GDM1 (cell line): ENCODE measurements around the gene SYF2.
"Not testable (repeated sequence)": the region's sequence is repeated elsewhere in the genome, so short reads cannot be mapped to it uniquely, and the experiment has no call there.

Experiments used
- DNase-seq: peaks from one replicate; lab custom pipeline; 2025; lab: John Stamatoyannopoulos, UW

SYF2 gene

DNA sequence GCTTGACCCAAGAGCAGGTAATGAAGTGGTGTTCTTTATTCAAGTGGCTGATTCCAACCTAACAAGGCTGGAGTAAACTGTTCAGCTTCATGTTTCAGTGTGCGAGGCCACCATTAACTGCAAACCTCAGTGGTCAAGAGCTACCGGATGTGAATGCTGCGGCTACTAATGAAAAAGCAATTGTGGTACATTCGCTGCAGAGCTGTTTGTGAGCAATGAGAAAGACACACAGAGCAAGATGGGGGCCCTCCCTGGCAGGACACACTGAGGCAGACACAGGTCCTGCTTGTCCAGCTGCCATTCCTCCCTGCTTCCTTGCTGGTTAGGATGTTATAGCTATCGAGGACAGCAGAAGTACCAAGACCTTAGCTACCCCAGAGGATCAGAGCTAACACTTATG lies 26.1 kb downstream of the SYF2 start:
- no peak for DNase-seq

DNA sequence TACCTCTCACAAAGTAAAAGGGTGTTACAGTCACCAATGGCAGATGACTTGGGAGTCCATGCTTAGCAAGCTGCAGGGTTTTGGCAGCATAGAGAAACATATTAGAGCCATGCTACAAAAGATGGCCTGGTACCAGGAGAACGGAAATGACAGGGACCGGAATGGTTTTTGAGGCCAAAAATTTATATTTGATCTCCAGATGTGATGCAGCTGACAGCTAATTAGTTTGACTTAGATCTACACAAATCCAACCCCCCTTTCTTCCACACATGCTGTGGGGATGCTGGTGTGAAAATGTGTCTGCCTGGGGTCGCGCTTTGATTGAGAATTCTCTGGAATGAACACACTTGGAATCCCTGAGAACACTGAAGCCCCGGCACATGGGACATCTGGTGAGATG lies 26.5 kb downstream of the SYF2 start:
- DNase-seq: no peak

DNA sequence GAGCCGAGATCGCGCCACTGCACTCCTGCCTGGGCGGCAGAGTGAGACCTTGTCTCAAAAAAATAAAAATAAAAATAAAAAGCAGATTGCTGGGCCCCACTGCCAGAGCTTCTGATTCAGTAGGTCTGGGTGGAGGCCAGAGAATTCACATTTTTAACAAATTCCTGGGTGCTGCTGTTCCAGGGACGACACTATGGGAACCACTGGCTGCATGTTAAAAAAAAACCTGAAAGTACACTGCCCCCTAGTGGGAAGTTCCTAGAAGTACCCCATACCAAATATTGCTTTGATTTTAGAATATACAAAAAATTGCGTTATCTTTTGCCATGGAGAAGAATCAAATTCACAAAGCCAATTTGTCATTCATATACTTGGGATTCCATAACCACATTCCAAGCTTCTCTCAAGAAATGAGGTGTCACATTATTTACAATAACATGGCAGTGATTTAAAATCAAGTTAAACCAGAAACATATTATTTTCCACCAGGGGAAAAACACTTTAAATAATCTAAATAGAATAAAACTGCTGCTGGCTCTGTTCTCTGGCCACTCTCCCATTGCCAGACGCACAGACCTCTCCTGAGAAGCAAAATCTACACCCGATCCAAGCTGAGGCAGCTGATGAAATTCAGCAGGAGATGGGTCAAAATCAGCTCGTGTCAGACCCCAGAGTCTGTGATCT lies 27.4 kb downstream of the SYF2 start:
- no peak for DNase-seq

DNA sequence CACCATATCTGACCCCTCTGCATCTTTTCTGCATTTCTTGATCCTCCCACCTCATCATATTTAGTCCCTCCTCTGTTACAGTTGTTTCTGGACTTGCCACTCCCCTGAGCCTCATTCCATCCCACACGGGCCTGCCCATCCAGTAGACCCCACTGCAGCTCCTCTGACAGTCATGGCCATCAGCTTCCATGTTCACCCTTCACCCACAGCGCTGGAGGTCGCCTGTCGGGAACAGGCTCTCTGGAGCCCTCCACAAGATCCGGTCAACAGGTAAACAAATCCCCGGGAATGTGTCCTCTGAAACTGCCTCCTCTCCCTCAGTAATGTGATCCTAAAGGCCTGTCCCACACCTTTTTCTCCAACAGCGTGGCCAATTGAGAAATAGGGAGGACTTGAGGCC lies 31.3 kb downstream of the SYF2 start:
- no peak for DNase-seq

DNA sequence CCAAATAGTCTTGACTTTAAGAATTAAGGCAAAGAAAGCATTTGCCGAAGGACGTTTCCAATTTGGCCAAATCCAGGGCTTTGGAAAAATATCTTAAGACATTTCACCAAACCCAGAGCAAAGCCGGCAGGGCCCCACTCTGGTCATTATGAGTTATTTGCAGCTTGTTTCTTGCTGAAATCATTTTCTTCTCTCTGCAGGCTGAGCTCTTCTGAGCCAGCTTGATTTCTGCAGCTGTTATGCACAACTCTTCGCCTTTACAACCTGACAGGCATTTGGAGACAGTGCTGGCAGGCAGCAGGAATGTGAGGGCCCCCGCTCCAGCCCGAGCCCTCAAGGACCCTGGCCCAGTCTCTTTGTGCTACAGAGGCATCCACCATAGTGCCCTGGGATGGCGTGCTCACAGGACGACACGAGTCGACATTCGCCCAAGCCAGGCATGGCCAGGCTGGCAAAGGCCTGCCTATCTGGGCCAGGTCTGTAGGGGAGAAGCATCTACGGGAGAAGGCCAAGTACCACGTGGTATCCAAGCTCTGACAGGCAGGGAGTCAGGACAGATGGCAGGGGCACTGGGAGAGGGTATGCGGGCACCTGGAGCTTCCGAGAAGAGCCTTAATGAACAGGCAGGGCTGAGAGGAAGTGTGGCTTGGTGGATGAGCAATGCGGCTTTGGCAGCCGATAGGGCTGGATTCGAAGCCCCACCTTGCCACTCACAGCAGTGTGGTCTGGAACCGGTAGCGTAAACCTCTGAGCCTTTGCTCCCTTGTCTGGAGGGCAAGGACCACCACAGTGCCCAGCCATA lies 32.3 kb downstream of the SYF2 start:
- DNase-seq: no peak

DNA sequence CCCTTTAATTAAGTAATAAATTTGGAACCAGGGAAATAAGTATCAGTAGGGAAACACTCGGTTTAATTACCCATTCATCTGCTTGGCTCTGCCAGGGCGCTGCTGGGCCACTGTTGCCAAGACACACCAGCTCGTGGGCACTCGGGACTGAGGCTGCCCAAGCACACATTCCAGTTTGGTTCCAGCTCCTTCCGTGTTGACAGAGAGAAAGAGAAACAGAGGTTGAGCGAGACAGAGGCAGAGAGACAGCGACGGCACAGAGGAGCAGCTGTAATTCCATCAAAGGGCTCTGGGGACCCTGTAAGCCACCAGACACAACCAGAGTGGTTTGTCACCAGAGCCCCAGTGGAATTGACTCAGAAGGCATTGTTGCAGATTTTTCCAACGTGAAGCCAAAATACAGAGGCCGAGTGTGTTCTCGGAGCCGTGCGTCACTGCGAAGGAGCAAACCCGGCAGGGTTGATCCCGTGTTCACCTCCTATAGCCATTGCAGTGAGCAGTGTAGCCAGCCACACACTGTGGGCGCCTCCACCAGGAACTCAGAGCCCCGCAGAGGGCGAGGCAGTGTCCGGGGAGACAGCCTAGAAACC lies 33.5 kb downstream of the SYF2 start:
- no peak for DNase-seq

DNA sequence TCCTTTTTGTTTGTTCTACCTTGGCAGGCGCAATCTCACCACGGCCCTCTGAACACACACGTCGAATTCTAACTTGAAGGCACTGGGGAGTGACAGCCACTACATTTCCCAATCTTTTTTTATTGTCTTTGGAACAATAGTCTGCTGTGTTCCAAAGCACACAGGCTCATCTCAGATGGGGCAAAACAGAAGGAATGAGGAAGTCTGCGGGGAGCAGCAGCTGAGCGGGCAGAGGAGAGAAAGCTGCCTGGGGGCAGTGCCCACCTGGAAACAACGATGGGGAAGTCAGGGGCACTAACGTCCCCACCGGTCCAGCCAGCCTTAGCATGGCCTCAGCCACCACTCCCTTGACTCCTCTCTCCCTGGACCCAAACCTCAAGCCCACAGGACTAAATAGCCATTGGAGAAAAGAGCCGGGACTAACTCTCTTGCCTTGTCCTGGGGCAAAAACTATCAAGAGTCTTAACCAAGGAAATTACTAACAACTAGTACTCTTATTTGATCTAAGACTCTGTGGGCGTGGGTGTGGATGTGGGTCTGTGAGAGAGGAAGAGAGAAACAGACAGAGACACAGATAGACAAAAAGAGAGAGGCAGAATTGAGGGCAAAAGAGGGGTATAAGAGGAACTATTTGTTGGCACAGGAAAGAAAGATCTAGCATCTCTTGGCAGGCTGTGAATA lies 34.2 kb downstream of the SYF2 start:
- no peak for DNase-seq

DNA sequence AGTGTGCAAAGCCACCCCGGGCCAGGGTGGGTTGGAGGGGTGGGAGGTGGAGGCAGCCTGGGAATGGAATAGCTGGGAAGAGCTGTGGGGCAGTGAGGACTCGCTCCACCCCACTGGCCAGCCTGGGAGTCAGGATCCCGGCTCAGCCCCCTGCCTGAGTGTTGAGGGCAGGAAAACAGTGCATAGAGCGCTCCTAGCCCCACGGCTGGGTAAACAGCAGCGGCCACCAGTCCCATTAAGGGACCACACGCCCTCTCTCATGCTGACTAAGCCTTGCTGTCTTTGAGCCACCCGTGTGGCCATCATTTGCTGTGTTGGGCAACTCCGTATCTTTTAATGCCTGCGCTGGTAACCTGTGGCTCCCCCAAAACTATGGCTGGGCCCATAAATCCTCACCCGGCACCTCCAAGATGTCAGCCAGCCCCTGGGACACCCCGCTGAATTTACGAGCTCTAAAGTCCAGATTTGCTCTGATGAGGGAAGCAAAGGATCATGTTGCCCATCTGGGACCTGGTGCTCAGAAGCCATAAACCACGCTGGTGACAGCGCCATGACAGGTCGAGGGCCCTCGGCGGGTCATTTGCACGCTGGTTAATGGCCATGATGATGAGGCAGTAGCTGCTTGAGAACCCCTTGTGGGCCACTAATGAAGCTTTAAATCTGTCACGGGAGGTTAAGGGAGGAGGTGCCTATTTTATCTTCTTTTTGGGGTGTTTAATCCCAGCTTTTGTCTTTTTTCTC lies 34.9 kb downstream of the SYF2 start:
- no peak for DNase-seq

DNA sequence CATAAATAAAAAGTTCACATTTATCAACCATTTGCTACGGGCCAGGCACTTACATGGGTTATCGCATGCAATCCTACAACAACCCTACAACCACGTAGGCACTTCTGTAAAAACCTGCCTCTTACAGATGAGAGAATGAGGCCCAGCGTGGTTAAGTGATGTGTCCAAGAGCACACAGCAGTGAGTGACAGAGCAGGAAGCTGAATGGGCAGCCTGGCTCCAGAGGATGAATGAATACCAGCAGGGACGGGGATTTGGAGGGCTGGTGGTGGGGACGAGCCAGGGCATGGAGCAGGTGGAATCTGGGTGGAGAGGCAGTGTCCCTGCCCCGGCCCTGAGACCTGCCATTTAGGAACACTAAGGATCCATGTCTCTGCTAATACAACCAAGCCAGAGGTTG lies 35.5 kb downstream of the SYF2 start:
- DNase-seq: no peak

DNA sequence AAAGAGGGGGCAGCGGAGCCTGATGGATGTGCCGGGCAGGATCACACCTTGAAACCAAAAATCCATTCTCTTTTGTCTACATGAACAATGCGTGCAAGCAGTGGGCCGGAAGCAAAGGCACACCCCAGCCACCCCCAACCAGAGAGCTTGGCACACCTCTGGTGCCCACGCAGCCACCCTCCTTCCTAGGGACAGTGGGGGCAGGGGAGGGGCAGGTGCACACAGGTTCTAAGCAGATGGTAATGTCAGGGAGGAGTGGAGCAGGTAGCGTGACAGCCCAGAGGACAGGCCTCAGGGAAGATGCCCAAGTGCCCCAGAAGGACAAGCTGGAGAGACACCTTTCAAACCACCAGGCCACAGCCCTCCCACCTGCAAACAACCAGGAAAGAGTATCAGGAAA lies 36.5 kb downstream of the SYF2 start:
- DNase-seq: no peak

DNA sequence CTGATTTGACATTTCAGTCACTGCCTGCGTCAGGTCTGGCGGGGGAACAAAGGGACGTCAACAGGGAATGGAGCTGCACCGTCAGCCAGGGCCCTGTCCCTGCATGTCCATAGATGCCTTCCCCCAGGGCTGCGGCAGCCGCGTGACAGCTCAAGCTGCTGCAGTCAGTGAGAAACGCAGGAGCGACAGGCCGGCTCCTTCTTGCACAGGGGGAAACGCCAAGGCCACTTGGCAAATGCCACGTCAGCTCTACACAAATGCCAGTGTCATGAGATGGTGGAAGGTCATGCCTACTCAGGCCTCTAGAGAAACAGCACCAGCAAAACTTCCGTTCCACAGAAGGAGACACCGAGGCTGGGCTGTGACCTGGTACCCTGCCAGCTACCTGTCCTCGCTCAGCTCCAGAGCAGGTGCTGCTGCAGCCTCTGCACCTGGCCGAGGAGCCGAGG lies 37.7 kb downstream of the SYF2 start:
- no peak for DNase-seq

DNA sequence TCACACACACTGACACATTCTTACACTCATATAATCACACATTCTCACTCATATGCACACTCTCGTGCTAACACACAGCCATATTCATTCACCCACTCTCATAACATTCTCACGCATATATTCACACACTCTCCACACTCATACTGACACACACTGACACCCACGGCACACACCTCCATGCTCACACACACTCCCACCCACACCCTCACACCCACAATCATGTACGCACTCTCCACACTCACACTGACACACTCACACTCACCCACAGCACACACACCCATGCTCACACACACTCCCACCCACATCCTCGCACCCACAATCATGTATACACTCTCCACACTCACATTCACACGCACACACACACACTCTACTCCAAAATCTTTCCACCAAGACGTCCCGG lies 38.2 kb downstream of the SYF2 start:
- DNase-seq: no peak

DNA sequence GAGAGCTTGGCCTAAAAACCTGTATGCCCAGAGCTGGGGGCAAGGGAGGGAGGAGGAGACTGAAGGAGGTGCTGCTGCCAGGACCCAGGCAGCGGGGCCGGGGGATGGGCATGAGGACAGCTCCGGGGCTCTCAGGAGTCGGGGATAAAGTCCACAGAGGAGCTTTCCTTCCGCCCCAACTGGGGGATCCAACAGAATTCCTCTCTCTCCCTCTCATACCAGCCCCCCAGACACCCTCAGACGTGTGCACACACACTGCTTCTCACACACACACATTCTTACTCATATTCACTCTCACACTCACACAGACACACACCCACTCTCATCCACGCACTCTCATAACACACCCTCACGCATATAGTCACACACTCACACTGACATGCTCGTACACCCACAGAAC lies 39.1 kb downstream of the SYF2 start:
- DNase-seq: no peak

DNA sequence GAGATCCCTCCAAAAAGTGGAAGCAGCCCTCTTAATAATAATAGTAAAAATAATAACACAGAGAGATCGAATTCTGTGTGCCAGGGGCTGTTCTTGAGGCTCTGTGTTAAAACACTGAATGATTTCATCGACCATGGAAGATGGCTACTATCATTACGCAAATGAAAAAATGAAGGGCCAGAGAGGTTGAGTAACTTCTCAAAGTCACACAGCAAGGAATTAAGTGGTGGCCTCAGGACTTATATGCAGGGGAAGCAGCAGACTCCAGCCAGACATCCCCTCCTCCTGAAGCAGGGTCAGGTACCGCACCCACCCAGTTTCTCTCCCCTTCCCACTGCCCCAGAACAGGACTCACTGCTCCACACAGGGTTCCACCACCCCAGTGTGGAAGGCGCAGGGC lies 40.1 kb downstream of the SYF2 start:
- DNase-seq: no peak

DNA sequence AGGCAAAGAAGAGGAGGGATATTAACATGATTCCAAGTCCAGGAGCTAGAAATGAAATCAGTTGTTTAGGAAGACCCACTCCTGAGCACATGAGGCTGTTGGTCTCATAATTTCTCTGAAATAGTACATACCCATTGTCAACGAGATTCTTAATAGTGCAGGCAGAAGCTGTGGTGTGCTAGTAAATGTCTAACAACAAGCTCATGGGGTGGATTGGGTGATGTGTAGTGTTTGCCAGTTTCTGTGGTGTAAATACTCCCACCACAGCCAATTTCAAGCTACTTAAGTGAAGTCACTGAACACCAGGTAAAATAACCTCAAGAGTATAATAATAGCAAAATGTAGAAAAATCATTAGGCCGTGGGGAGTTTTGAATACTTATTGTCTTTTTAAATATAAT lies 42.0 kb downstream of the SYF2 start:
- DNase-seq: no peak

DNA sequence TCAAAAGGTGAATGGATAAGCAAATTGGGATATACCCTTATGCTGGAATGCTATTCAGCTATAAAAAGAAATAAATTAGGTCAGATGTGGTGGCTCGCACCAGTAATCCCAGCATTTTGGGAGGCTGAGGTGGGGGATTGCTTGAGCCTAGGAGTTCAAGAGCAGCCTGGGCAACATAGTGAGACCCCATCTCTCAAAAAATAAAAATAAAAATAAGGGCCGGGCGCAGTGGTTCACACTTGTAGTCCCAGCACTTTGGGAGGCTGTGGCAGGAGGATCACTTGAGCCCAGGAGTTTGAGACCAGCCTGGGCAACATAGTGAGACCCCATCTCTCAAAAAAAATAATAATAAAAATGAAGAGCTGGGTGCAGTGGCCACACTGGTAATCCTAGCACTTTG lies 44.4 kb downstream of the SYF2 start:
- not testable (repeated sequence) for DNase-seq

DNA sequence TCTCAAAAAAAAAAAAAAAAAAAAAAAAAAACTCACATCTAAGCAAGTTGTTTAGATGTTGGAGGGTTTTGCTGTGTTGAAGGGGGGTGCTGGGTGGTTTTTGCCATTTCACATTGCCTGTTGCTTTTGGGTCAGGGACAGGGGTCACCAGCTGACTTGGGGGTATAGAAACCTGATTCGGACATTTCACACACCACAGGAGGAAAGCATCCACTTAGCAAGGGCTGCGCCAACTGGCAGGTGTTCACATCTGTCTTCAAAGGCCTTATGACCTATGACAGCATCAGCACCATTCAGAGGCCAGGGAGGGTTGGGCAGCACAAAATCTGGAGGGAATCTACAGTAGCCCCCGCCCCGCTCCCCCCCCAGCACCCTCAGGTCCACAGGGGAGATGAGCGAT lies 45.2 kb downstream of the SYF2 start:
- DNase-seq: no peak

DNA sequence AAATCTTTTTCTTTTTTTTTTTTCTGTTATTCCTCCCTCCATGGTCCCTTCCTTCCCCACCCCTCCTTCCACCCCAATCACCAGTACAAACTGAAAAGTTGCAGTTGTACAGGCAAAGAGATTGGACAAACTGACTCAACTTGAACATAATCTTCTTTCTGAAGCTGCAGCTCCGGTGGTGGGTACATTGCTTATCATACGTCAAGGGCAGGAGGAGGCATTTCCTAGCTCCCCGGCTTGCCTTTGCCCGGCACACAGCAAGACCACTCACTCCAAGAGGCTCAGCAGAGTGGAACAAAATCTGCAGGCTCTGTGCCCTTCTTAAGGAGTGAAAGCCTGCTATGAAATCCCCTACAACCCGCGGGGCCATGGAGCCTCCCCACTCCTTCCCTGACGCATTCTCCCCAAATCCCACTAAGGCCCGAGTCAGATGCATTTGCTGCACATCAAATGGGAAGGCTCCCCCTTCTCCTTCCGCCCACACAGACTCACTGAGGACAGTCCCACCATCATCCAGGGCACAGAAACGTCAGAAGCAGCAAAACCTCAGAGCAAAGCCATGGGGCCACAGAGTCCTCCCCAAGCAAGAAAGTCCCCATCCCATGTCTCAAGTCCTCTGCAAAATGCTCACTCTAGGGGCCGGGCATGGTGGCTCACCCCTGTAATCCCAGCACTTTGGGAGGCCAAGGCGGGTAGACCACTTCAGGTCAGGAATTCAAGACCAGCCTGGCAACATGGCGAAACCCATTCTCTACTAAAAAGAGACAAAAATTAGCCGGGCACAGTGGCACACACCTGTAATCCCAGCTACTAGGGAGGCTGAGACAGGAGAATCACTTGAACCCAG lies 45.9 kb downstream of the SYF2 start:
- no peak for DNase-seq

DNA sequence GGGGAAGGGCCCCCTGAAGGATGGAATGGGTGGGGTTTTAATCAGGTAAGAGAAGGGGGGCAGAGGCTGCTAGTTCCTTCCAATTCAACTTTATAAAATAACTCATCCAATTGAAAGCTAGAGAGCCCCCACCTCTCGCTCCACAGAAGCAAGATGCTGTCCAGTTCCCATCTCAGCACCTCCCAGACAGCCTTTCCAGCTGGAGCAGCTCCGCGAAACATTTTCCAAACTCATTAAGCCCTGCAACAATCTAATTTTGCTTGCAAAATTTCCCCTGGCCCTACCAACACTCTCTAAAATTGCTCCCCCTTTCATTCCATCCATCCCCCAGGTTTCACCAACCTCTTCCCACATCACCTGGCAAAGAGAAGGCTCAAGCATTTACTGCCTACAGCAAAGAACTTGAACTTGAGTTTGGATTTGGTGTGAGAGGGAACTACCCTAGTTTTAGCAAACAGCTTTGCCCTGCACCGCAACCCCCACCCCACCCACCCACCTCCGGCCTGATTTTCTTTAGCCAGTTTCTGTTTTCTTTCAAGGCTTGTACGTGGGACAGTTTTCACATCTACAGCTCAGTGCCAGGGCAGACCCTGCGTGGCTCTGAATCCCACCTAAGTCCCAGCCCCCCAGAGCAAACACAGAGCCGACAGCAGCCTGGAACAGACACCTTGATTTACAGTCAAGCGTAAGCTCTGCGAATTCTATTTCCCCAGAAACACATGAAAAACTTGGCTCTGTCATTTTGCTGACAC lies 46.7 kb downstream of the SYF2 start:
- DNase-seq: no peak

DNA sequence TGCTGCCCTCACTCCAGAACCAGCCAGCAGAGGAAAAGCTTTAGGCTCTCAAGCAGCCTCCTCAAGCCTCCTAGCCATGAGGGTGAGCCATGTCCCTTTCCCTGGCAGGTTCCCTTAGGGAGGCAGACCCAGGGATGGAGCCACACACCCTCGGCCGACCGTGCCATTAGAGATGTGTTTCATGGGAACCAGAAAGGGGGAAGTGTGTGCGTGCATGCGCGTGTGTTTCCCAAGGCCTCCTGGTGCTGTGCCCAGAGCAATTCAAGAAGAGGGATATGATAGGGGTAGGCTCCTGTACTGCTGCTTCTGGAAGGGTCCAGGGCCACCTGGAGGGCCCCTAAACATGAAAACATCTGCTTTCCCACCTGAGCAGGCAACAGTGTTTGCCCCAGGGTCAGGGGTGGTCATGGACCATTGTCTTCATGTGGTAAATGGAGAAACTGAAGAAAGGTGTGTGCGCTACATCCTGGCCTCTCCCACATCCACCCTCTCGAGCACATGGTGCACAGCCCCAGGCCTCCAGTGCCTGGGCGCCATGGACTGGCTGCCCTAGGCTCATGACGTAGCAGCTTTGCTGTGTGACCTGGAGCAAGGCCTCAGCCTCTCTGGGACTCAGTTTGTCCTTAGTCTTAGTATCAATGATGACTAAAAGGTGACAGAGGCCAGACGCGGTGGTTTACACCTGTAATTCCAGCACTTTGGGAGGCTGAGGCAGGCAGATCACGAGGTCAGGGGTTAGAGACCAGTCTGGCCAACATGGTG lies 48.1 kb downstream of the SYF2 start:
- no peak for DNase-seq
